Measurements from ENCODE around the gene HRH2.

The HRH2 gene

DNA sequence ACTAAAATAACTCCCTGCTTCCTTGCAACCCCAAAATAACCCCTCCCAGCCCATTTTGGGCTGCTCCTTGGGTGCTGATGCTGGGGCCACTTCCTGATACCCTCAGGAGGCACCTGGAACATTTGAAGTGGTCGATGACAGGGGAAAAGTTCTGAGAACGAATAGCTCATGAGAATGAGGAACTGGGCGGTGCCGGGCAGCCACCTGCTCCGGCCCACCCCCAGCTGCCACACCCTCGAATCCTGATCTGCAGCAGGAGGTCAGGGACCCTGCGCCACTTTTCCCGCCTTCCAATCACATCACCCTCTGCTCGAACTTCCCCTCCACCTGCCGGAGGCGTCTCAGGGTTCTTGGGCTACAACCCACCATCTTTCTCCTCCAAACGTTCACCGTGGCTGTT, 19.7 kb downstream of the HRH2 start:
- DNase-seq (ENCODE audit: low read depth) = no peak

DNA sequence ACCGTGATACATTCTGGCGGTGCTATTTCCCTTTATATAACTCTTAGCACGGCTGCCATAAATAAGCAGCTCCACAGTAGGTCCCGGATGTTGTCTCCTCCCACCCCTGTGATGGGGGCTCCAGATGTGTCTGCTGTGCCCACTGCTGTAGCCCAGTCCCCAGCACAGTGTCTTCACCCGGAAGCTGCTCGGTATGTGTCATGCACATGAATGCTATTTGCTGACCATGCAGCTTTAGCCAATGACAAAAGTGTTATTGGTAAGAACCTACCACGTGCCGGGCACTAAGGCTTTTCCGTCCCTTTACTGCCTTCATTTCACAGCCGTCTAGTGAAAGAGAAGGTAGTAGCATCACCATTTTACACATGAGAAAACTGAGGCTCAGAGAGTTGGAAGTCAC, 20.2 kb downstream of the HRH2 start:
- DNase-seq (ENCODE audit: low read depth) = no peak

DNA sequence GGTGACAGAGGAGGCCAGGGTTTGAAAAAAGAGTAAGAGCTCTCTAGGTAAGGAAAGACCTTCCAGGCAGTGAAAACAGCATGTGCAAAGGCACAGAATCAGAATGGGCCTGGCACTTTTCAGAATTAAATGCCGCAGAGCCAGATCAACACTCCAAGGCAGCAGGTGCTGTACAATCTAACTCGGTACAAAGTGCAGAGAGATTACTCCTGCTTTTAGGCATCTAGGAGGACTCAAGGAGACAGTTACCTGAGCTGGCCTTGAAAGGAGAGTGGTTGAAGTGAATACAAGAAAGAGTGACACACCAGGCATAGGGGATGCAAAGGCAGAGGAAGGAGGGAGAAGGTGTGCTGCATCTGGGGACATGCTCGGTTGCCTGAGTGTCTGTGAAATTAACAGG, 21.5 kb downstream of the HRH2 start:
- DNase-seq (ENCODE audit: low read depth) = no peak

DNA sequence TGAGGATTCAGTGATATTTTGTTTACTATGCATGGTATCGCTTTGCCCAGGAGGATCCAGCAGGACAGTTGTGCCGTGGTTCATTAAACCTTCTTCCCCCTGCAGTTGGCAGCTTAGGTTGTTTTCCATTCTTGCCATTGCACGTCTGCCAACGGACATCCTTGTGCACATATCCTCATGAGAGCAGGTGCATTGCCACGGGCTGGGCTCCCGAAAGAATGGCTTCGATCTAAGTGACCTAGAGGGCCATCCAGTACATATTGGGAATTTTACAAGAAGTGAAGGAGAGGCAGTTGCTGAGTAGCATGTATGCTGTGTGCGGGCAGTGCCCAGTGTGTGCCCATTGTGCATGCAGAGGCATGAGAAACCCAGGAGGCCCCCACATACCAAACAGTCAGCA, 22.1 kb downstream of the HRH2 start:
- DNase-seq (ENCODE audit: low read depth) = no peak

DNA sequence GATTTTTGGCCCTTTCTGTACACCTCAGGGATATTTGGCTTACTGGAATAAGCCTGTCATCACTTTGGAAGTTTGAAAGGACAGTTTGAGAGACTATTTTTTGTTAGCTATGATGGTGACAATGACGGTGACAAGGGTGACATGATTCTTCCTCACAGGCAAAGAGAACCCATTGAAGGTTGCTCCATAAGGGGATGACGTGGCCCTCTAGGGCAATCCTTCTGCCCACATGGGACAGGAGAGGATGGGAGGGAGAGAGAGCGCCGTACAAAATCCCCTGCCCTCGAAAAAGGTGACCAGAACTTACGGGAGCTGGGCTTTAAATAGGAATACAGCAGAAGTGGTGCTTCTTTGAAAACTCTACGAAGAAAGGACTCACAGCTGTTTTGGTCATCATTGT, 22.6 kb downstream of the HRH2 start:
- no peak for DNase-seq (ENCODE audit: low read depth)

DNA sequence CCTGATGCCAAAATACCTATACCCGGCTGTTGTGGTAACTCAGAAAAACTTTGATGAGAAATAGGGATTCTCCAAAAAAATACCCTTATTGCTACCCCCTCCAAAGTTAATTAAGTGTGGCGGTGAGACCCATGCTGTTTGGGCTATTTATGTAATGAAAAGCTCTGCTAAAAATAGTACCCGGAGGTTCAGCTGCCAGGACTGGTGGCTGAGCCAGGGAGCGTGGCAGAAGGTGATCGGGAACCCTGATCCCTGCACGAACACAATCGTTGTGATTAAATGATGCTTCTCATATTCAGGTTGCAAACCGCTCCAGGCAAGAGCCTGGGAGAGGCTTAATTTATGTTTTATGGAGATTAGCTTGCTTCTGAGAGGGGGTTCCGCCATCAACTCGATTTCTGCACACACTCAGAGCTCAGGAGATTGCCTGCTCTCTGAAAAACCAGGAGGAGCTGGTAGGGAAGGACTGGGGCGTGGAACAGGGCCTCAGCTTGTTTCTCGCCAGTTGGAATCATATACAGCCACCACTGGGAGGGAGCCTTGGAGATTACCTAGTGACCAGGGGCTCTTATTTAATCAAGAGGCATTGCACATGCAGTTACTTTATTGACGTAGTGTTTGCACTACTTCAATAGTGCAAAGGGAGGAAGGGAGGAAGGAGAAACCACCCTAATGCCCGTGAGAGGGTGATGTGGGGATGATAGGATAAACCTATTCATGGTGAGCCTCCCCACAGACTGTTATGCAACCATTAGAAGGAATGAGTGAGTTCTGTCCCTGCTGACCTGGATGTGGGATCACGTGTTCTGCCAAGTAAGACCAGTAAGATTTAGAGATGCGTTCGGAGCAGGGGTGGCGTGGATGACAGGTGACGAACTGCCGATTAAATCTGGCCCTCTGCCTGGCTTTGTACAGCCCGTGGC, 23.4 kb downstream of the HRH2 start:
- DNase-seq (ENCODE audit: low read depth) = no peak

DNA sequence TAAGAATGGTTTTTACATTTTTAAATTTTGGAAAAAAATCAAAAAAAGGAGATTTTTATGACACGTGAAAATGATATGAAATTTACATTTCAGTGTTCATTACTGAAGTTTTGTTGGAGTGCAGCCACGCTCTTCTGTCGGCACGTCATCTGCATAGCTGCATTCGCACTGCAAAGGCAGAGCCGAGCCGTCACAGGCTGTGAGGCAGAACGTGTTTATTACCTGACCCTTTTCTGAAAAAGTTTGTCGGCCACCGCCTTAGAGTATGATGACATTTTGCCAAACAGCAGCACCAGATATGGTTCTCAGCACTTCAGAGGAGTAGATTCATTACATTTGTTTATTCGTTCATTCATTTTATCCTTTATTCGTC, 24.1 kb downstream of the HRH2 start:
- no peak for DNase-seq (ENCODE audit: low read depth)

DNA sequence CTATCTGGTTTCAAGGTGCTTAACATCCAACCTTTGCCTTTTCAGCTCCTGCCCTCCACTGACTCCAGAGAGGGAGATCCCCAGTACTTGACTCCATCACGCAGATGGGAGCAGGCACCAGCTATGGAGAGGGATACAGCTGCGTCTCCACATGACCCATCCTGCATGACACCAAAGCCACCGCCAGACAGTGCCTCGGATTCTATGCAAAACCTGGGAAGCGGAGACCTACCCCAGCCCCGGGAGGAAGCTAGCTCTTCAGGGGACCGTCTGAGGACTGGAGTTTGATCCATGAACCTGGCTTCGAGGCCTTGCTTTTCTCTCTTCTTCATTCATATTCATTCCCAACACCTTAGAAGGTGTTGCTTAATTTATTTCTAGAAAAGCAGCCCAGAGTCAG, 24.8 kb downstream of the HRH2 start:
- no peak for DNase-seq (ENCODE audit: low read depth)

DNA sequence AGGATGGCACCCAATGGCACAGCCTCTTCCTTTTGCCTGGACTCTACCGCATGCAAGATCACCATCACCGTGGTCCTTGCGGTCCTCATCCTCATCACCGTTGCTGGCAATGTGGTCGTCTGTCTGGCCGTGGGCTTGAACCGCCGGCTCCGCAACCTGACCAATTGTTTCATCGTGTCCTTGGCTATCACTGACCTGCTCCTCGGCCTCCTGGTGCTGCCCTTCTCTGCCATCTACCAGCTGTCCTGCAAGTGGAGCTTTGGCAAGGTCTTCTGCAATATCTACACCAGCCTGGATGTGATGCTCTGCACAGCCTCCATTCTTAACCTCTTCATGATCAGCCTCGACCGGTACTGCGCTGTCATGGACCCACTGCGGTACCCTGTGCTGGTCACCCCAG, 25.4 kb downstream of the HRH2 start:
- no peak for DNase-seq (ENCODE audit: low read depth)

DNA sequence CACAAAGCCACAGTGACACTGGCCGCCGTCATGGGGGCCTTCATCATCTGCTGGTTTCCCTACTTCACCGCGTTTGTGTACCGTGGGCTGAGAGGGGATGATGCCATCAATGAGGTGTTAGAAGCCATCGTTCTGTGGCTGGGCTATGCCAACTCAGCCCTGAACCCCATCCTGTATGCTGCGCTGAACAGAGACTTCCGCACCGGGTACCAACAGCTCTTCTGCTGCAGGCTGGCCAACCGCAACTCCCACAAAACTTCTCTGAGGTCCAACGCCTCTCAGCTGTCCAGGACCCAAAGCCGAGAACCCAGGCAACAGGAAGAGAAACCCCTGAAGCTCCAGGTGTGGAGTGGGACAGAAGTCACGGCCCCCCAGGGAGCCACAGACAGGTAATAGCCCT, 26.1 kb downstream of the HRH2 start:
- DNase-seq (ENCODE audit: low read depth) = no peak

DNA sequence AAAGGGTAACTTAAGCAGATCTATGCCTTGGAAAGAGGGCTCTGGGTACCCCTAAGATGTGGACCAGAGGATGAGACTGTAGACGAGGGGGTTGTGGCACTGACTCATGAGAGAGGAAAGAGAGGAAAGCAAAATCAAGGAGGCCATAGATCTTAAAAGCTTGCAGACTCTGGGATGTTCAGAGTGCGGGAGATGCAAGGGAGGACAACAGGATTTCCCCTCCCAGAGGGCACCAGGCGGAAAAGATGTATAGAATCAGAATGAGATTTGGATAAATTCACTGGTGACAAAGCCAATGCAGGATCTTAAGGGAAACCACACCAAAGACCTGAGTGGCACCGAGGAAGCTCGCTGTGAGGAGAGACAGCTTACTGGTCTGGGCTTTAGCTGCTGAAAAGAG, 27.1 kb downstream of the HRH2 start:
- DNase-seq (ENCODE audit: low read depth) = no peak

DNA sequence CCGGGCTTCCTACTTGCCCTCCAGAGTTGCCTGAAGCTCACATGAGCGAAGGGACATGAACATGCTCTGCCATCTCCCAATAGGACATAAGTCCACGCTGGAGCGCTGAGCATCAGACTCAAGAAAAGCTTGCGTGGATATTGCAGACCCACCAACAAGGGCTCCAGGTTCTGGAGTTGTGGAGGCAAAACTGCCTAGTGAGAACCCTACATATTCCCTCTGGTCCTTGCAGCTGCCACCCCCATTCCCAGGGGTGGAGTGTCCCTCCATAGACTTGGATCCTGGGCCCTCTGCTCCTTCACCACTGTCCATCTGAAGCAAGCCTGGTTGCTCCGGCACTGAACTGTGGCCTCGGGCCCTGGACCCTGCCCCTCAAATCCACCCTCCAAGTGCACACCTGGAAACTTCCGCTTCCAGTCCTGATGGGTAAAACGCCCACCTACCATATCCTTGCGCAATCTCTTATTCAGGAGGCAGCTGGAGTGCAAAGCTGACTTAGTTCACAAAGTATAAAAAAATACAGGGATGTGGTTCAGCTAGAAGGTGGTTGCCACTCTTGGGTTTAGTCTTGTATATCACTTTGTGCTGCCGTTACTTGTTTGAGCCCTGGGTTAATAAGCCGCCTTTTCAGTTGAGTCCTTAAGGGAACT, 28.0 kb downstream of the HRH2 start:
- no peak for DNase-seq (ENCODE audit: low read depth)

DNA sequence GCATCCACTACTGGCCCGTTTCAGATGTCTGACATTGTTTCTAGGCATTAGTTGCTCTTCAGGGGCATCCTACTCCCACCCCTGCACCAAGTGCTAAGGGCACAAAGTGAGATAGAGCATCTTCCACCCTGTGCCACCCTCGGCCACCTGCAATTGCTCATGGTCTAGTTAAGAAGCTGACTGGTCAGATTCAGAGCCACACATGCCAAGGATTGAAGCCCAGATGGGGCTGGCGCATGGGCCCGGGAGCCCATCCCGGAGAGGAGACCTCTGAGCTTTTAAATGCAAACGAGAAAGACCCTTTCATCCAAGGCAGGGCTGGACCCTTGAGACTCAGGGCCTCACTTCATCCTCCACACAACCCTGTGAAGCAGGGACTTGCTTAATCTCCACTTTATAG, 28.5 kb downstream of the HRH2 start:
- no peak for DNase-seq (ENCODE audit: low read depth)

DNA sequence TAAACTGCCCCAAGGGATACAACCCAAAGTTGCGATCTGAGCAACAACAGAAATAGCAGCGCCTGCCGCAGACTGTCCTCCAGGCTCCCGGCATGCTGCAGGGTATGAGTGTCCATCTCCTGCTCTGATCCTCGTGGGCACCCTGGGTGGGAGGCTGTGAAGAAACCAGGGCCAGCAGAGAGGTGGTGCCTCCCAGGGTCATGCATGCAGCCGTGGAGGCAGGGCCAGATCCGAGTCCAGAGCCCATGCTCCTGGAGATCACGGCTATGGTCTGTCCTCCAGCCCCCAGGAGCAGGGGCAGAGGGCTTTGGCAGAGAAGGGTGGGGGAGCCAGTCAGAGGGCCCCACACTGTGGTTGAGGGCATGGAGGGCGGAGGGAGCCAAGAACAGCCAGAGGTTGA, 29.0 kb downstream of the HRH2 start:
- DNase-seq (ENCODE audit: low read depth) = no peak

DNA sequence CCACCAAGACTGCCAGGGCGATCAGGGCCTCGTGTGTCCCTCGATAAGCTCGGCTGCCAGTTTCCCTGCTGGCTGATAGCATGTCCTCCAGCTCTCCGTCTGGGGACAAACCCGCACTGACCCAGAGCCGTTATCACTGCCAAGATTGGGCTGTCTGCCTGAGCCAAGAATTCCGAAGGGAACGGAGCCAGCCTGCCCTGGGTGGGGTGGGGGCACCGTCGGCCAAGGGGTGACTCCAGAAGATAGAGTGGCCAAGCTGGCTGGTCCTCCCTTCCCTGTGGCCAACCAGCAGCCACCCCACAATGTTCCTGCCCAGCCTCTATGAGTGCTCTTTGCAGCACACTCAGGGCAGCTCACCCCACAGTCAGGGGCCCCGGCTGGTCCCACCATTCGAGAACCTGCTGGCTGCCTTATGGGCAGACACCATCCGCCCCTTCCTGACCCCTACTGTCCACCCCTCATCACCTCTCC, 29.4 kb downstream of the HRH2 start:
- no peak for DNase-seq (ENCODE audit: low read depth)

DNA sequence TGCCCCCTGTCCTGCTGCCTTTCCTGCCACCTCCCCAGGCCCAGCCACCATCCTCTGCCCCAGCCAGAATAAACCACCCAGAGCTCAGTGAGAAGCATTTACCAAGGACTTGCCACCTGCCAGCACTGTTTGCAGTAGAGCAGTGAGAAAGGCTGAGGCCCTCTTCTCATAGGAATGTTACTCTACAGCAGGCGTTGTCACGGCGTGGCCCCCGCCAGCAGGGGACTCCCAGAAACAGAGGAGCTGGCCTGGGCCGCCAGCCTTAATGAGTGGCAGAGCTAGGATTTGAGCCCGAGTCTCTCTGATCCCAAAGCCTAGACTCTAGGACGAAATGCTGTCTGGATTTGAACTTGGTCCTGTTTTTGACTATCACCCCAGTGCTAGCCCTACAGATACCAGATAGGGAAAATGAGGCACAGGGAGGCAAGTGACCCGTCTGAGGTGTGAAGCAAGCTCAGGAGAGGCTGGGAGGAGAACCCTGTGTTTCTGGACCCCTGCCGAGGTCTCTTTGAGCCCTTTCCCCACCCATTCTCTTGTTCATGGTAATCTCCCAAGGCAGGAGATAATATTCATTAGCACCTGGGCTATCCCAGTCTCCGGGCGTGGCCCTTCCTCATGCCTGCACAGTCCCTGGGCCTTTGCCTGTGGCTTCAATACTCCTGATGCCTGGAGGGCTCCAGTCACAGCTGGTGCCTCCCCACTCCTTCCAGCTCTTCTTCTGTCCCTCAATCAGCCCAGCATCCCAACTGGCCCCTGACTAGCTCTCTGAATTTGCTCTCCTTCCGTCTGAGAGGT, 30.7 kb downstream of the HRH2 start:
- DNase-seq (ENCODE audit: low read depth) = no peak

DNA sequence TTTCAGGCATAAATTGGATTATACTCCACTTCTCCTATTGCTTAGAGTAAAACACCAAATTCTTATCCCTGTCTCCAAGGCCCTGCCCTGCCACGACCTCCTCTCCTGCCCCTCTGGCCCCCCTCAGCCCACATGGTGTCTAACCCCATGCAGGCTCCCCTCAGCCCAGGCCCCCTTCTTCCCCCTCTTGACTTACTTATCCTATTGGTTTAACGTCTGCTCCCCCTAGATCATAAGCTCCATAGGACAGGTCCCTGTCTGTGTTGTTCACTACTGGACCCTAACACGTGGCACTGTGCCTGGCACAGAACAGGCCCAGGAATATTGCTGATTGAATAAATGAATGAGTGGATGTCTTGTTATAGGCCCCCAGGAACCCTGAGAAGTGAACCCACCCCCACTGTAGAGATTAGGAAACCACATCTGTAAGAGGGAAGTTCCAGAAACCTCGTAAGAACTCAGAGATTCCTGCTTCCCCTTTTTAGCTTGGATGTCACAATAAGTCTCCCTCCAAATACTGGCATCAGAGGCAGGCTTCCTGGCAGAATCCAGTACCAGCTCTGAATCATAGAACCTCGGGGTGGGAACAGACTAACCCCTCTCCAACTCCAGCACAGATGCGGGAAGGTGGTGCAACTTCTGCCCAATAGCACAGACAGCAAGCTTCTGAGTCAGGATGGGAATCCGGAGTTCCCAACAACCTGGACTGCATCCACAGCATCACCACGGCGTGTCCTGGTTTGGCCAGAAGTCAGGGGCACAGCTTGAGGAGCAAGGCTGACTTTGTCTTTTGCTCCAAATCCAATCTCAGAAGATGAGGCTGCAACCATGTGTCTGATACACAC, 31.5 kb downstream of the HRH2 start:
- DNase-seq (ENCODE audit: low read depth) = no peak

DNA sequence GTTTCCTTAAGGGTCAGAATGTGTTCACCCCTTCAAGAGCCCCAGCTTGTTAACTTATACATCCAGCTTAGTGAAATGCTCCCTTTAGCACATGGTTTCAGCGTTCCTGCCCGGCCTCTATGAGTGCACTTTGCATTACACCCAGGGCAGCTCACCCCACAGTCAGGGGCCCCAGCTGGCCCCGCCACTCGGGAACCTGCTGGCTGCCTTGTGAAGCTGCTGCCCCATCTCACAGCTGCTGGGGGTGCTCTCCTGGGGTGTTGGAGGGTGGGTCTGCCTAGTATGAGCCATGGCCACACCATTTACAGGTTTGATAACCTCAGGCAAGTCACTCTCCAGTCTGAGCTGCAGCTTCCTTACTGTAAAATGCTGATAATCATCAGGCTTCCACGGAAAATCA, 32.2 kb downstream of the HRH2 start:
- no peak for DNase-seq (ENCODE audit: low read depth)

DNA sequence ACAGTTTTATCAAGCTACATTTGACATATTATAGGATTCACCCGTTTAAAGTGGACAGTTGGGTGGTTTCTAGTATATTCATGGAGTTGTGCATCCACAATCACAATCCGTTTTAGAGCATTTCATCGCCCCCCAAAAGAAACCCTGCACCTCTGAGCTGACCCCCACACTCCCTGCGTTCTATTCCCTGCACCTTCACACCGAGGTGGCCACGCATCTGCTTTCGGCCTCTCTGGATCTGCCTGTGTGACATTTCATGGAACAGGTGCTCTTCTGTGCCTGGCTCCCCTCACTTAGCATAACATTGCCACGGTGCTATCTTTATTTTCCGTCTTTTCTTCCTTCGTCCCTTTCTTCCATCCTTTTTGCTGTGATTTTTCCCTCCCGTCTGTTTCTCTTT, 32.7 kb downstream of the HRH2 start:
- DNase-seq (ENCODE audit: low read depth) = no peak

DNA sequence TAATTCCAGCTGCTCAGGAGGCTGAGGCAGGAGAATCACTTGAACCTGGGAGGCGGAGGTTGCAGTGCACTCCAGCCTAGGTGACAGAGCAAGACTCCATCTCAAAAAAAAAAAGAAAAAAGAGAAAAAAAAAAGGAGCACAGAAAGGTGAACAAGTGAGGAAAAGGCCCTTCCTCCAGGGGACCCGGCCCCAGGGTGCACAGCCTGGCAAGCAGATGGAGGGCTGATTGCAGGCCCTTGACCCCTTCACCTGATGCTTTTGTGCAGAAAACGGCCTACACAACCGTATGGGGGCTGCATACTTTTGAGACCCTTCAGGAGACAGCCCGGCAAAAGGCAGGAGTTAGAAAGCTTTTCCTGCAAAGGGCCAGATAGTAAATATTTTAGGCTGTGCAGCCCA, 33.9 kb downstream of the HRH2 start:
- DNase-seq (ENCODE audit: low read depth) = no peak

DNA sequence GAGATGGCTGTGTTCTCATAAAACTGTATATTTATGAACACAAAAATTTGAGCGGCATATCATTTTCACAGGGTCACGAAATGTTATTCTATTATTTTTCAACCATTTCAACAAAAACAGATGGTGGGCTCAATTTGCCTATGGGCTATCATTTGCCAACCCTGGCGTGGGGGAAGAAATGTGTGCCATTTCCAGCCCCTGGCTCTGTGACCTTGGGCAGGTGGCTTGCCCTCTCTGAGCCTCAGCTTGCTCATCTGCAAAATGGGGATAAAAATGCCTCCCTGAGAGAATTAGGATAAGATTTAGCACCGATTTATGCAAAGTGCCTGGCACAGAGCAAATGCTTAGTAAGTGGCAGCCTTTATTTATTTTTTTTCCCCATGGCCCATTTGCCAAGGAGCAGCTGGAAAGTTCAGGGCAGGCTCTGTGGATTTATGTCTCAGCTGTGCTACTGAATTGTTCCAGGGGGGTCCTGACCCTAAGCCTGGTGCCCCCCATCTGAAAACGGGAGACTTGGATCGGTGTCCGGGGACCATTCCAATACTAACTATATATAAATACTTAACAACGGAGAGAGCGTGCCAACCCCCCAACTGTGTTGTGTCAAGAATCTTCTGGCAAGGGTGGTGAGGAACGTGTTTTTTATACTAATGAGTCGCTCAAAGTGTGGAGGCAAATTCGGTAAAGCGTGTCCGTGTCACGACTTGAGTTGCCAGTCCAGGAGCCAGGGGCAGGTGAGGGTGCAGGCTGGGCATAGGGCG, 34.5 kb downstream of the HRH2 start:
- DNase-seq (ENCODE audit: low read depth) = no peak
